HAP-1 (cell line): ENCODE results near the gene DYDC1.
"Not testable (repeated sequence)": the region's sequence is repeated elsewhere in the genome, so short reads cannot be mapped to it uniquely, and the experiment has no call there.

Source experiments
- DNase-seq, 2 experiments: peaks; one replicate each; pipeline ENCODE4 v3.0.0-alpha.2; 2016 to 2020; ENCODE audit warnings: low spot score in 2 of 2
- H3K27me3 ChIP-seq: fragments of 250-450 bp; sonication (Bioruptor Pico); 2 replicates; pipeline ENCODE4 v1.5.1; 2020; ENCODE audit warnings: low read depth, mild to moderate bottlenecking, moderate library complexity
- H3K36me3 ChIP-seq: fragments of 250-450 bp; sonication (Bioruptor Pico); replicated peaks from 2 replicates; pipeline ENCODE4 v1.5.1; 2020; ENCODE audit warnings: mild to moderate bottlenecking
- H3K4me1 ChIP-seq: fragments of 250-450 bp; sonication (Bioruptor Pico); 2 replicates; pipeline ENCODE4 v1.5.1; 2020; ENCODE audit warnings: mild to moderate bottlenecking
- H3K4me3 ChIP-seq: fragments of 250-450 bp; sonication (Bioruptor Pico); 2 replicates; pipeline ENCODE4 v1.5.1; 2020; ENCODE audit warnings: mild to moderate bottlenecking, moderate library complexity
- H3K9me3 ChIP-seq: fragments of 250-450 bp; sonication (Bioruptor Pico); 2 replicates; pipeline ENCODE4 v1.5.1; 2020; ENCODE audit warnings: mild to moderate bottlenecking, moderate library complexity
- in situ Hi-C: fragments of 300-500 bp; cut with MboI; formaldehyde crosslinking; loops from 3 replicates; pipeline ENCODE4 v1.14.3; 2020; ENCODE audit warnings: low sequenced_read_pairs, inconsistent platforms, mixed read lengths

Gene DYDC1

DNA sequence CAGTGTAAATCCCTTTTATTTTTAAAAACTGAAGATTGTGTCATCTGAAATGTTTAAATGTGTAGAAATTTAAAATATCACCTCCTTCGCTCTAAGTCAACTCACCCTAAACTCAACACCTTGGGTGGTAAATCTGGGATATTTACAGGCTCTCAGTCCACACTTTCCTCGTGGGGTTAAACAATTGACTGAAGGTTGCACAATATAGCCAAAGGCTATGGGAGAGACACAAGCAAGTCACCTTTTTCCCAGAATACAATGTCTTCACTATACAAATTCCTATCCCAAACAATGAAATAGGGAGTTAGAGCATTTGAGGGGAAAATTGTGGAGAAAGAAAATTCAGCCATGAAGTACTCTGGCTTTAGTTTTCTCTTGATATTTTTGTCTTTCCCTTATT, 34.4 kb downstream of the DYDC1 start:
- in situ Hi-C loops: no loop called here
- no peak for DNase-seq
- Histone ChIP-seq H3K36me3 (no peaks in the 10 kb centered on the region), H3K27me3 (no peaks in the 10 kb centered on the region), H3K4me3 (no peak overlapping the region), H3K4me1 (no peaks in the 10 kb centered on the region), H3K9me3 (no peaks in the 10 kb centered on the region)

- Histone ChIP-seq H3K4me3 (no peak overlapping the region), H3K4me1 (no peaks in the 10 kb centered on the region), H3K36me3 (no peaks in the 10 kb centered on the region), H3K27me3 (no peaks in the 10 kb centered on the region), H3K9me3 (no peaks in the 10 kb centered on the region)
- no peak for DNase-seq
- in situ Hi-C loops: no loop called here
Observed at GRCh38 chr10:80321183-80321582, 35.4 kb downstream of the DYDC1 start.

- Histone ChIP-seq H3K27me3 (no peaks in the 10 kb centered on the region), H3K9me3 (no peaks in the 10 kb centered on the region), H3K4me1 (no peaks in the 10 kb centered on the region), H3K36me3 (no peaks in the 10 kb centered on the region), H3K4me3 (no peak overlapping the region)
- no peak for DNase-seq
- in situ Hi-C loops: no loop called here
Observed at GRCh38 chr10:80320377-80320776, 36.2 kb downstream of the DYDC1 start.

DNA sequence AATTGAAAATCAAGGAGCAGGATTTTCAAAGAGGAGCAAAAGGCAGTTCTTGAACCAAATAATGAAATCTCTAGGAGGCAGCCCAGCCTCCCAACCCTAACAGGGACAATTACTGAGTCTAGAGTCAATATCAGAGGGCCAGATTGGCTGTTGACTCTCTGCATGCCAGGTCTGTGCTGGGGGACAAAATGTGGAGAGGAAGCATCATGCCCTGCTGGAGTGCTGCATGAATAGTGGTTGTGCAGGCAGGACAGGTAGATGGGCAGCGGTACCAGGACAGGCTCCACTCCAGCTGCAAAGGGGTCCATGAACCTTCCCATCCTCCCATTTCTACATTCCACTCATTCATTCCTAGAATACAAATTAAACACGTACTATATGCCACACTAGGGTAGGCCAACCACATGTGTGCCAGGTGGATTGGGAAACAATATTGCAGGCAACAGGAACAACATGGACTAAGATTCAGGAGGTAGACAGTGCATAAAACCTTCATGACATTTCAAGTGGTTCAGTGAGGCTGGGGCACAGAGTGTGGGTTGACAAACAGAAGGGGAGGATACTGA, 36.7 kb downstream of the DYDC1 start:
- in situ Hi-C loops: no loop called here
- Histone ChIP-seq H3K4me1 (no peaks in the 10 kb centered on the region), H3K27me3 (no peaks in the 10 kb centered on the region), H3K4me3 (no peak overlapping the region), H3K36me3 (no peaks in the 10 kb centered on the region), H3K9me3 (no peaks in the 10 kb centered on the region)
- DNase-seq: no peak

- Histone ChIP-seq H3K36me3 (no peaks in the 10 kb centered on the region), H3K4me1 (no peaks in the 10 kb centered on the region), H3K27me3 (no peaks in the 10 kb centered on the region), H3K4me3 (no peak overlapping the region), H3K9me3 (no peaks in the 10 kb centered on the region)
- in situ Hi-C loops: no loop called here
- no peak for DNase-seq
Observed at GRCh38 chr10:80319318-80319717, 37.2 kb downstream of the DYDC1 start.

GRCh38 chr10:80318742-80319141, 37.8 kb downstream of the DYDC1 start:
- no peak for DNase-seq
- no peak overlapping the region for H3K4me3 ChIP-seq
- no peaks in the 10 kb centered on the region for H3K4me1 ChIP-seq
- H3K27me3 ChIP-seq: no peaks in the 10 kb centered on the region
- in situ Hi-C loops: no loop called here
- no peaks in the 10 kb centered on the region for H3K9me3 ChIP-seq
- H3K36me3 ChIP-seq: no peaks in the 10 kb centered on the region

- no peaks in the 10 kb centered on the region for H3K4me1 ChIP-seq
- H3K27me3 ChIP-seq: no peaks in the 10 kb centered on the region
- in situ Hi-C loops: no loop called here
- no peaks in the 10 kb centered on the region for H3K9me3 ChIP-seq
- no peak for DNase-seq
- H3K36me3 ChIP-seq: no peaks in the 10 kb centered on the region
- no peak overlapping the region for H3K4me3 ChIP-seq
Observed at GRCh38 chr10:80315391-80315790, 41.2 kb downstream of the DYDC1 start.

DNA sequence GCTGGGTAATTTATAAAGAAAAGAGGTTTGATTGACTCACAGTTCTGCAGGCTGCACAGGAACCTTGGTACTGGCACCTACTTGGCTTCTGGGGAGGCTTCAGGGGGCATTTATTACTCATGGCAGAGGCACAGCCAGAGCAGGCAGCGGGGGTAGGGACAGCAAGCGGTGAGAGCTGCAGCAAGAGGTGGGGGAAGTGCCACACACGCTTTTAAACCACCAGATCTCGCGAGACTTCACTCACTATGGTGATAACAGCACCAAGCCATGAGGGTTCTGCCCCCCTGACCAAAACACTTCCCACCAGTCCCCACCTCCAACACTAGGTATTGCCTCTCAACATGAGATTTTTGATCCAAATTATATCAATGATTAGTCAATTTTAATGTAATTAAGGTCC, 43.0 kb downstream of the DYDC1 start:
- H3K4me3 ChIP-seq: no peak overlapping the region
- H3K36me3 ChIP-seq: no peaks in the 10 kb centered on the region
- no peaks in the 10 kb centered on the region for H3K27me3 ChIP-seq
- in situ Hi-C loops: no loop called here
- no peaks in the 10 kb centered on the region for H3K9me3 ChIP-seq
- H3K4me1 ChIP-seq: no peaks in the 10 kb centered on the region
- DNase-seq: no peak

DNA sequence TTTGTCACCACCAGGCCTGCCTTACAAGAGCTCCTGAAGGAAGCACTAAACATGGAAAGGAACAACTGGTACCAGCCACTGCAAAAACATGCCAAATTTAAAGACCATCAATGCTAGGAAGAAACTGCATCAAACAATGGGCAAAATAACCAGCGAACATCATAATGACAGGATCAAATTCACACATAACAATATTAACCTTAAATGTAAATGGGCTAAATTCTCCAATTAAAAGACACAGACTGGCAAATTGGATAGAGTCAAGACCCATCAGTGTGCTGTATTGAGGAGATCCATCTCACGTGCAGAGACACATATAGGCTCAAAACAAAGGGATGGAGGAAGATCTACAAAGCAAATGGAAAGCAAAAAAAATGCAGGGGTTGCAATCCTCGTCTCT, 50.6 kb downstream of the DYDC1 start:
- in situ Hi-C loops, H3K4me3 ChIP-seq, H3K9me3 ChIP-seq, H3K4me1 ChIP-seq, DNase-seq, H3K27me3 ChIP-seq, H3K36me3 ChIP-seq: not testable (repeated sequence)

DNA sequence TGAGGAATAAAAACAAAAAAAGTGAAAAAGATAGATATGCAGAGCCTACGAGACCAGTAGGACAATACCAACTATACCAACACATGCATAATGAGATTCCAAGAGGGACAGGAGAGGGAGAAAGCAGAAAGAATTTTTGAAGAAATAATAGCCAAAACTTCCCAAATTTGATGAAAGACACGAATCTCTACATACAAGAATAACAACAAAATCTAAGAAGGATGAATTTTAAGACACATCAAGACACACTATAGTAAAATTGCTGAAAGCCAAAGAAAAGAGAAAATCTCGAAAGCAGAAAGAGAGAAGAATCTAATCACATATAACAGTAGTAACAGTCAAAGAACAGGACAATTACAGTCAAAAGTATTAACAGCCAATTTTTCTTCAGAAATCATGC, 59.6 kb downstream of the DYDC1 start:
- Histone ChIP-seq H3K27me3 (no peaks in the 10 kb centered on the region; the same call in 1 of the 2 replicates), H3K4me3 (no peak overlapping the region), H3K4me1 (no peaks in the 10 kb centered on the region), H3K9me3 (no peaks in the 10 kb centered on the region; the same call in 1 of the 2 replicates), H3K36me3 (no peaks in the 10 kb centered on the region)
- no peak for DNase-seq
- in situ Hi-C loops: no loop called here

DNA sequence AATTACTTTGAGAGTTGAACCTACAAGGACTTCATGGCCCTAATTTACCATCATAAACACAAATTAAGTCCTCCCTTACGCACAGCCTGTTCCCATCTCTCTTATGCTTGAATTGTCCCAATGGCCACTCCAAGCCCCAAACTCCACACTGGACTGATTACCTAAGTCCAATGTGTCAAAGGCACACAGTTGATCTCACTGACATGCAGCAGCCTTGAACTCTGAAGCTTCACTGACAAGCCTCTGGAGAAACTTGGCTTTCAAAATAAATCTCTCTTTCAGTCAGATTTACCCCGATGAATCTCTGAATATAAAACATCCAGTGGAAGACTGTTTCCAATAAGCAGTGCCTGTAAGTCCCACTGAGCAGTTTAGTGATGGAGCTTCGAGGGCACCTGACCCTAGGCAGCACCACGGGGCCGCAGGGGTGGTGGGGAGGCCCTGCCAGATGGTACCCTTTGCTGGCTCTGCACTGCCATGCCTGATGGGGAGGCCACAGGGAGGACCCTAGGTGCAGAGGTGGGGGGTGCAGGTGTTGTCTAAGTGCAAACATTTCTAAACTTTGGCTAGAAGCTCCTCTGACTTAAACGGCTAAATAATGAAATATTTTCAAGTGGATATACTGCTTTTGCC, 63.8 kb downstream of the DYDC1 start:
- in situ Hi-C loops: no loop called here
- no peak for DNase-seq
- Histone ChIP-seq H3K4me1 (no peaks in the 10 kb centered on the region), H3K27me3 (no peaks in the 10 kb centered on the region; the same call in 1 of the 2 replicates), H3K9me3 (no peaks in the 10 kb centered on the region; the same call in 1 of the 2 replicates), H3K36me3 (no peaks in the 10 kb centered on the region), H3K4me3 (no peak overlapping the region)

GRCh38 chr10:80290474-80291220, 65.9 kb downstream of the DYDC1 start:
- H3K27me3 ChIP-seq: no peaks in the 10 kb centered on the region; the same call in 1 of the 2 replicates
- in situ Hi-C loops: no loop called here
- H3K36me3 ChIP-seq: no peaks in the 10 kb centered on the region
- DNase-seq: no peak
- no peaks in the 10 kb centered on the region; the same call in 1 of the 2 replicates for H3K9me3 ChIP-seq
- H3K4me3 ChIP-seq: no peak overlapping the region
- no peaks in the 10 kb centered on the region for H3K4me1 ChIP-seq

- Histone ChIP-seq H3K4me3 (no peak within 1 kb of the TSS), H3K4me1 (no peaks in the 10 kb centered on the region), H3K27me3 (peaks cover 4% of the 10 kb centered on the region; the same call in 1 of the 2 replicates), H3K36me3 (no peaks in the 10 kb centered on the region), H3K9me3 (no peaks in the 10 kb centered on the region; the same call in 1 of the 2 replicates)
- peak in 1 of 2 experiments; percentile 4 for DNase-seq
- in situ Hi-C loops: no loop called here
Observed at GRCh38 chr10:80289451-80290287, 66.9 kb downstream of the DYDC1 start, which contains the start of gene MAT1A. Gene MAT1A, minus strand, starts transcription at chr10:80289658. Its CDS starts 235 bp downstream, at chr10:80289423.
